AG10803 (cell line): ENCODE data around the gene BEX1.
A peak's percentile ranks its signal among the peaks of the same experiment; 100 is the strongest.

Experiments used
- DNase-seq: peaks from one replicate; pipeline ENCODE4 v3.0.0; 2010; ENCODE audit warnings: low read depth
- H3K4me3 ChIP-seq: 2 replicates; pipeline ENCODE4 v1.5.1; 2011; ENCODE audit warnings: mild to moderate bottlenecking, low read length, control low read depth
- TF ChIP-seq, protein P1 (sequence below): conservative IDR thresholded peaks from 2 replicates; pipeline ENCODE4 v1.5.1; 2011; ENCODE audit warnings: mild to moderate bottlenecking, low read length, control low read depth, inconsistent platforms

BEX1 gene

DNA sequence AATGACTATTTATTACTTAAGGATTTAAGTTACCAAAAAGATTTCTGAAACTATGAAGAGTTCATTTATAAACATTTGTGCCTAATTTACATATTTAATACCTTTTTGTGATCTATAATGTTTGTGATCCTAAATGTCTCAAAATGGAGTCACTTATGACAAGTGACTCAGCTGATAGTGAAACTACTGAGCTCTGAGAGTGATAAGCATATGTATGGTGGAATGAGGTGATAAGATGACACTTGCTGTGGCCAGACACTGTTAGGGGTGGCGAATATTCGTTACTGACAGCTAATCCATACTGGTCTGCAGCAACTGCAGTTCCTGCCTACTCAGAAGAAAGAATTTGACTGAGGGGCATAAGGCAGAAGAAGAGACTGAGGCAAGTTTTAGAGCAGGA is 34.5 kb upstream of the BEX1 start:
- DNase-seq = no peak
- H3K4me3 ChIP-seq = no peak overlapping the region
- TF ChIP-seq, protein P1, sequence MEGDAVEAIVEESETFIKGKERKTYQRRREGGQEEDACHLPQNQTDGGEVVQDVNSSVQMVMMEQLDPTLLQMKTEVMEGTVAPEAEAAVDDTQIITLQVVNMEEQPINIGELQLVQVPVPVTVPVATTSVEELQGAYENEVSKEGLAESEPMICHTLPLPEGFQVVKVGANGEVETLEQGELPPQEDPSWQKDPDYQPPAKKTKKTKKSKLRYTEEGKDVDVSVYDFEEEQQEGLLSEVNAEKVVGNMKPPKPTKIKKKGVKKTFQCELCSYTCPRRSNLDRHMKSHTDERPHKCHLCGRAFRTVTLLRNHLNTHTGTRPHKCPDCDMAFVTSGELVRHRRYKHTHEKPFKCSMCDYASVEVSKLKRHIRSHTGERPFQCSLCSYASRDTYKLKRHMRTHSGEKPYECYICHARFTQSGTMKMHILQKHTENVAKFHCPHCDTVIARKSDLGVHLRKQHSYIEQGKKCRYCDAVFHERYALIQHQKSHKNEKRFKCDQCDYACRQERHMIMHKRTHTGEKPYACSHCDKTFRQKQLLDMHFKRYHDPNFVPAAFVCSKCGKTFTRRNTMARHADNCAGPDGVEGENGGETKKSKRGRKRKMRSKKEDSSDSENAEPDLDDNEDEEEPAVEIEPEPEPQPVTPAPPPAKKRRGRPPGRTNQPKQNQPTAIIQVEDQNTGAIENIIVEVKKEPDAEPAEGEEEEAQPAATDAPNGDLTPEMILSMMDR = no peak

DNA sequence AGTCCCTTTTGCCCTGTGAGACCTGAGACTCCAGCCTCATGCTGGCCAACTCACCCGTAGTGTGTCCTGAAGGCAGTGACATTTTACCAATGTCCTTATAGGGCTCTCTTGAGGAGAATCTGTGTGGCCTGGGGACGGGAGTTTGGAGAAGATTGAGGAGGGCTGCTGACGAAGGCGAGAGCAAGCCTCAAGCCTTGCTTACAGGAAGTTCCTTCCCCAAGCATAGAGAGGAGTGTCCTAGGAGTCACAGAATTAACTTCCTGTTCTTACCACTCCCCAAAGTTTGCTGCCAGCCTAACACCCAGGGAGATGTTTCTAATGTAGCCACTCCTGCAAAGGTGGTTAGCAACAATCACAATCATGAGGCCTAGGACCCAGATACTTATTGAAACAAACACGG is 29.0 kb upstream of the BEX1 start, which contains the start of gene NXF3:
NXF3 (minus strand) TSS at position 202 of the 400 bp plus-strand sequence; CDS start at position 82, 120 bp downstream.
- H3K4me3 ChIP-seq = no peak within 1 kb of the TSS
- no peak for DNase-seq
- TF ChIP-seq, protein P1 = no peak

DNA sequence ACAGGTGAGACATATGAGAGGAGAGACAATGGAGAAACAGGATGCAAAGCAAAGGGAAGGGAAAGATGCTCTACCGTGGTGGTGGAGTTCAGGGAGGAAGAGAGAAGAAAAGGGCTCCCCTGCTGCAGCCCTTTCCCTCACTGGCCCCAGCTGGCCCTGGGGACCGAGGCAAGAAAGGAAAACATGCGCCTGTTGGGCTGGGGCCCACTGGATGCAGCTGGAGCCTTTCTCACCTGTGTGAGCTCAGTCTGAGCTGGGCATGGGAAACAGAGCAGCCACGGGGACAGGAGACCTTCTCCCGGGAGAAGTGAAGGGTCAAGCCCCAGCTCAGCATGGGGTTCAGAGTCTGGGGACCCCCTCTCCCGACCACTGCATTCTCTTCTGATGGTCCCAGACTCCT is 17.1 kb upstream of the BEX1 start:
- H3K4me3 ChIP-seq = no peak overlapping the region
- DNase-seq = no peak
- TF ChIP-seq, protein P1 = no peak

DNA sequence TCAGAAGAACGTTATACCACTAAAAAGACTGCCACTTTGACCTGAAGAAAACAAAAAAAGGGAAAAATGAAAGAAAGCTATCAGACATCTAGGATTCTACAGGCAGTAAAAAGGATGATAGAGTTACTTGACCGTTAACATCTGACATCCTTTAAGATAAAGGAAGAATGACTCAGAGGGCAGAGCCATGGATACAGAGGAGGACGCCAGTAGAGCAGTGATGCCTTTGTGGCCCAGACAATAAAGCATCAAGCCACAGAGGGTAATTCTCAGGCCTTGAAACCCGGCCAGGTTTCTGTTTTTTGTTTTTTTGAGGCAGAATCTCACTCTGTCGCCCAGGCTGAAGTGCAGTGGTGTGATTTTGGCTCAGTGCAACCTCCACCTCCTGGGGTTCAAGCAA is 9.5 kb upstream of the BEX1 start:
- no peak for DNase-seq
- TF ChIP-seq, protein P1 = no peak
- H3K4me3 ChIP-seq = no peak overlapping the region

DNA sequence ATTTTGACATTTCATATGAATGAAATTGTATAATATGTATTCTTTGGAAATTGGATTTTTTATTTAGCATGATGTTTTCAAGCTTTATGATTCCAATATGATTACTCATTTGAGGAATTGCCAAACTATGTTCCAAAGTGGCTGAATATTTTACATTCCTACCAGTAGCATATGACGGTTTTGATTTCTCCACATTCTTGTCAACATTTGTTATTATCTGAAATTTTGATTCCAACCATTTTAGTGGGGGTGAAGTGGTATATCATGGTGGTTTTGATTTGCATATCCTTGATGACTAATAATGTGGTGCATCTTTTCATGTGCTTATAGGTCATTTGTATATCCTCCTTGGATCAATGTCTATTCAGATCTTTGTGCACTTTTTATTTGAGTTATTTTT is 2.6 kb upstream of the BEX1 start:
- TF ChIP-seq, protein P1 = no peak
- H3K4me3 ChIP-seq = no peak overlapping the region
- DNase-seq = peak; percentile 4

DNA sequence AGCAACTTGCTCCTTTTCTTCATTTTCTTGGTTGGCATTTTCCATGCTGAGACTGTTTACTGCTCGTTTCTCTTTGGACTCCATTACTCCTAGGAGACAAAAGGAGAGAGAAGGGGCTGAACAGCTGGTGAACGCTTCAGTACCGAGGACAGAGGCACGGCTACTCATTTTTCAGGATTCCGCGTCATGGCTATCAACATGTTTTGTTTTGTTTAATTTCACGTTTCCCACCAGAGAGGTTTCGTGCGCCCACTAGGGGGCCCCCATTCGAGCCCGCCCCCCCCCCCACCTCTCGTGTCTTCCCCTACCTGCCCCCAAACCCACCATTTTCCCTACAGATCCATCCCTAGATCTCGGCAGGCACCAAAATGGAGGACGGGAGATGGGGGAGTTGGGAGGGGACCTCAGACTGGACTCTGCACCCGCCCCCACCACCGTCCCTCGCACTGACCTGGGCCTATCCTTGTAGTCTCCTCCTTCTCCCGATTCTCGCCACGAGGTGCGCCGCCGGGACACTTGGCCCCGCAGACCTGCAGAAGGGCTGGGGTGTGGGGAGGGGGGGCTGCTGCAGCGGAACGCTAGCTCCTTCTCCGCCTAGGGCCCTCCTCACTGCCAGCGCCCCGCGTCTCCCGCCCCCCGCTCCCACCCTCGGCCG is 653 bp downstream of the BEX1 start:
- peak; percentile 11 for DNase-seq
- no peak overlapping the region; the same call in 1 of the 2 replicates for H3K4me3 ChIP-seq
- TF ChIP-seq, protein P1 = no peak

DNA sequence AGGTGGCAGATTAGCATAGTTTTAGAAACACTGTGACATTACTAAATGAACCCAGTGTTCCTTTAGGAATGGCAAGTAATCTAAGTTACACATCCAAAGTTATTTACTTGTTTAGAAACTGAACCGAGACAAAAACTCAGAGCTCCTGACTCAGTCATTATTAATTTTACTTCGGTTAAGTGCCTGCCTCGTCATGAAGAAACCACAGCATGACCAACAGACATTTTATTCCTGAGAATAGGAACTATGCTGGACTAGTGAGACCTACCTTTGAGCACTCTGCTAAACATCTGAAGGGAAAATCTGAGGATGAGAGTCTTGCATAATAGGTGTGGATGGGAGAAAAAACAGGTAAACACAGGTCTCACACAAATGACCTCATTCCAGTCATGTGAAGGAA is 2.5 kb downstream of the BEX1 start:
- no peak for DNase-seq
- no peak overlapping the region for H3K4me3 ChIP-seq
- TF ChIP-seq, protein P1 = no peak
